HFFc6 (cell line): ENCODE results near the gene FAR1. TPM values are rescaled to one million over a fixed set of nuclear protein-coding genes. Genes with fewer than 3 reads are reported as not detected.
A peak's percentile ranks its signal among the peaks of the same experiment; 100 is the strongest.
"Not testable (repeated sequence)": the region's sequence is repeated elsewhere in the genome, so short reads cannot be mapped to it uniquely, and the experiment has no call there.

ENCODE experiments used
- DNase-seq: peaks from one replicate; pipeline ENCODE4 v3.0.0-alpha.2; 2018
- H3K27ac Mint-ChIP-seq: 2 replicates; pipeline ENCODE4 v1.8.0; 2020; ENCODE audit warnings: mild to moderate bottlenecking, mixed read lengths
- H3K27me3 Mint-ChIP-seq: 2 replicates; pipeline ENCODE4 v1.8.0; 2021; ENCODE audit warnings: mild to moderate bottlenecking, moderate library complexity, mixed read lengths; ENCODE audit not compliant: insufficient read depth
- H3K36me3 Mint-ChIP-seq: 2 replicates; pipeline ENCODE4 v1.8.0; 2021; ENCODE audit warnings: low read depth, mixed read lengths
- H3K4me1 Mint-ChIP-seq: 2 replicates; pipeline ENCODE4 v1.8.0; 2020; ENCODE audit warnings: low read depth, mixed read lengths
- H3K4me3 Mint-ChIP-seq: 2 replicates; pipeline ENCODE4 v1.8.0; 2020; ENCODE audit warnings: mild to moderate bottlenecking, moderate library complexity, mixed read lengths
- H3K9me3 Mint-ChIP-seq: 2 replicates; pipeline ENCODE4 v1.8.0; 2020; ENCODE audit warnings: mild to moderate bottlenecking, mixed read lengths
- CTCF ChIP-seq: fragments of 200-600 bp; sonication (generic); IDR thresholded peaks from 2 replicates; pipeline ENCODE4 v1.5.0; 2021; ENCODE audit warnings: antibody characterized with exemption, mild to moderate bottlenecking
- long read RNA-seq: library from polyadenylated mRNA; unstranded; transcript quantifications from one replicate; pipeline ENCODE4 v2.0.0, GENCODE V29; 2019
- total RNA-seq, 6 experiments: library from RNA; stranded (reverse); fragmentation: NEBNext Ultra II Directional; extraction: Animal tissue kit (Norgen Biotek cat#: 25700); gene quantifications; 2 replicates in 1 of 6; 3 replicates in 5 of 6; pipeline ENCODE4 v1.2.3, GENCODE V29; 2021

FAR1 gene, protein sequence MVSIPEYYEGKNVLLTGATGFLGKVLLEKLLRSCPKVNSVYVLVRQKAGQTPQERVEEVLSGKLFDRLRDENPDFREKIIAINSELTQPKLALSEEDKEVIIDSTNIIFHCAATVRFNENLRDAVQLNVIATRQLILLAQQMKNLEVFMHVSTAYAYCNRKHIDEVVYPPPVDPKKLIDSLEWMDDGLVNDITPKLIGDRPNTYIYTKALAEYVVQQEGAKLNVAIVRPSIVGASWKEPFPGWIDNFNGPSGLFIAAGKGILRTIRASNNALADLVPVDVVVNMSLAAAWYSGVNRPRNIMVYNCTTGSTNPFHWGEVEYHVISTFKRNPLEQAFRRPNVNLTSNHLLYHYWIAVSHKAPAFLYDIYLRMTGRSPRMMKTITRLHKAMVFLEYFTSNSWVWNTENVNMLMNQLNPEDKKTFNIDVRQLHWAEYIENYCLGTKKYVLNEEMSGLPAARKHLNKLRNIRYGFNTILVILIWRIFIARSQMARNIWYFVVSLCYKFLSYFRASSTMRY
- total RNA-seq = 10 to 100 TPM; 40.8 to 59.5 (median 44.2) TPM
- long read RNA-seq, full-length matches to known transcripts = 23 of 33 reads
- long read RNA-seq, partial matches to known transcripts = 4 of 33 reads
- long read RNA-seq, other reads (novel, unspliced or antisense) = 6 of 33 reads

DNA sequence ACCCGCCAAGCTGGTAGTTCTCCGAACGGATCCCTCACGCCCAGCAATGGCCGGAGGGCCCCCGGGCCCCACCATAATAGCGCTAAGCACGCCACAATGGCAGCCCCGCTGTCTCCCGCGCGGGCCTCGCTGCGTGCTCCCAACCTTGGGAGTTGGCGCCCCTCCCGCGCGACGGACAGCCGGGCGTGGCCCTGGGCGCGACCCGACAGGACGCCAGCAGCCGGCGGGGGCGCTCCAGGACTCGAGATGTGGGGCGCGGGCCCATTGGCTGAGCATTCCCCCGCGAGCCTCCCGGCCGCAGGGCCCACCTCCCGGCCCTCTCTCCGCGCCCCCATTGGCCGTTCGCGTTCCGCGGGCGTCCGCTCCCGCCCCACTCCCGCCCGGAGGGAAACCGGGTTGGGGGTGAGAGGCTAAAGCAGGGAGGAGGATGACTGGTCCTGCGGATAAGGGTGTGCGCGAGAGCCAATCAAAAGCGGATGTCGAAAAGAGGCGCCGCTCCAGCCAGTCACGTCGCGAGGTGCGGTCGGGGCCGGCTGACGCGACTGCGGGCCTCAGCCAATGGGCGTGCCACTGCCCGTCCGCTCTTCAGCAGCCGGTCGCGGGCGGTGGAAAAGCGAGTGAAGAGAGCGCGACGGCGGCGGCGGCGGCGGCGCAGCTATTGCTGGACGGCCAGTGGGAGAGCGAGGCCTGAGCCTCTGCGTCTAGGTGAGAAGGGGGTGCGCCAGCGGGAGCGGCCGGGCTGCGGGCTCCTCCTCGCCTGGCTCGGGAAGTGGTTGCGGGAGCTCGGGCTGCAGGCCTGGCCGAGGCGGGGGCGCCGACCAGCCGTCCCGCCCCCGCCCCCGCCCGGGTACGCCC, at the start of gene FAR1:
Gene FAR1, plus strand, starts transcription at position 567 of the 855 bp plus-strand sequence. CDS start 26,098 bp downstream, outside the sequence.
- DNase-seq = peak; percentile 99
- peak; percentile 80 for TF ChIP-seq CTCF
- no peaks in the 10 kb centered on the region for H3K9me3 Mint-ChIP-seq
- peaks cover 54% of the 10 kb centered on the region for H3K4me1 Mint-ChIP-seq
- peaks cover 17% of the 10 kb centered on the region for H3K36me3 Mint-ChIP-seq
- H3K4me3 Mint-ChIP-seq = peak within 1 kb of the TSS; percentile 95
- peak within 1 kb of the TSS; percentile 95 for H3K27ac Mint-ChIP-seq
- no peaks in the 10 kb centered on the region; the same call in none of the 2 replicates for H3K27me3 Mint-ChIP-seq

DNA sequence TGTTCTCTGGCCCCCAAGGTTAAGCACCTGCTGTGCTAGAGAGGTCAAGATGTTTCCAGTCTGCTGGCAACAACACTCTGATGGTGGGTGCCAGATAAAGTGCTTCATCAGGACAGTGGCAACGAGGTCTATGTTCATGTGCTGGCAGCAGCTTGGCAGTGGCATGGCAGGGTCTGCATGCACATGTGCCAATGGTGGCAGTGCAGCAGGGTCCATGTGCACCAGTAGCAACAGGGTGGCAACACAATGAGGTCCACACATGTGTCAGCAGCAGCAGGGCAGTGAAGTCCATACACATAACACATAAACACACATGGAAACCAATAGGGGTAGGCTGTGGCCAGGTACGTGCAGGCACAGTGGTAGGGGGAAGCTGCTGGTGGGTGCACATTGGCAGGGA, 48.4 kb upstream of the FAR1 start:
- H3K4me1 Mint-ChIP-seq = no peaks in the 10 kb centered on the region
- no peaks in the 10 kb centered on the region for H3K36me3 Mint-ChIP-seq
- no peak overlapping the region for H3K4me3 Mint-ChIP-seq
- DNase-seq = no peak
- no peak for TF ChIP-seq CTCF
- no peak overlapping the region for H3K27ac Mint-ChIP-seq
- no peaks in the 10 kb centered on the region for H3K27me3 Mint-ChIP-seq
- H3K9me3 Mint-ChIP-seq = peaks cover 11% of the 10 kb centered on the region

DNA sequence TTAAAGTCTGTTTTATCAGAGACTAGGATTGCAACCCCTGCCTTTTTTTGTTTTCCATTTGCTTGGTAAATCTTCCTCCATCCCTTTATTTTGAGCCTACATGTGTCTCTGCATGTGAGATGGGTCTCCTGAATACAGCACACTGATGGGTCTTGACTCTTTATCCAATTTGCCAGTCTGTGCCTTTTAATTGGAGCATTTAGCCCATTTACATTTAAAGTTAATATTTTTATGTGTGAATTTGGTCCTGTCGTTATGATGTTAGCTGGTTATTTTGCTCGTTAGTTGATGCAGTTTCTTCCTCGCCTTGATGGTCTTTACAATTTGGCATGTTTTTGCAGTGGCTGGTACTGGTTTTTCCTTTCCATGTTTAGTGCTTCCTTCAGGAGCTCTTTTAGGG, 41.6 kb upstream of the FAR1 start:
- not testable (repeated sequence) for H3K4me3 Mint-ChIP-seq, H3K27me3 Mint-ChIP-seq, H3K9me3 Mint-ChIP-seq, H3K4me1 Mint-ChIP-seq, H3K27ac Mint-ChIP-seq, DNase-seq, H3K36me3 Mint-ChIP-seq

DNA sequence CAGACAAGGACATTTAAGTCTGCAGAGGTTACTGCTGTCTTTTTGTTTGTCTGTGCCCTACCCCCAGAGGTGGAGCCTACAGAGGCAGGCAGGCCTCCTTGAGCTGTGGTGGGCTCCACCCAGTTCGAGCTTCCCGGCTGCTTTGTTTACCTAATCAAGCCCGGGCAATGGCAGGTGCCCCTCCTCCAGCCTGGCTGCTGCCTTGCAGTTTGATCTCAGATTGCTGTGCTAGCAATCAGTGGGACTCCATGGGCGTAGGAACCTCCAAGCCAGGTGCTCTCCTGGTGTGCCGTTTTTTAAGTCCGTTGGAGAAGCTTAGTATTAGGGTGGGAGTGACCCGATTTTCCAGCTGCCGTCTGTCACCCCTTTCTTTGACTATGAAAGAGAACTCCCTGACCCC, 39.8 kb upstream of the FAR1 start:
- H3K4me3 Mint-ChIP-seq, H3K27ac Mint-ChIP-seq, H3K27me3 Mint-ChIP-seq, DNase-seq, H3K36me3 Mint-ChIP-seq, H3K9me3 Mint-ChIP-seq, H3K4me1 Mint-ChIP-seq: not testable (repeated sequence)

DNA sequence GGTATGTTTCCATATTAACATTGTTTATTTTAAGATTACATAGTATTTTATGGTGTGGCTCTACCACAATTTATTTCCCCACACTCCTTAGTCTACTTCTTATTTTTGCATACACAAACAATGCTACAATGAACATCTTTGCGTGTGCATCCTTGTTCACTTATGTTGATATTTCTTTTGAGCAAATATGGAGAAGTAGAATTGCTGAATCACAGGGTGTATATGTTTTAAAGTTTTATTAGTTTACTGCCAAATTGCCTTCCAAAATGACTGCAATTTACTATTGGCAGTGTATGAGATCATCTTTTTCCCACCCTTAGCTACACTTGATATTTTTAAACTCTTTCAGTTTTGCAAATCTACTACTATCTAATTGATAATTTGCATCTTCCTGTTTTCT, 38.7 kb upstream of the FAR1 start:
- no peak overlapping the region for H3K4me3 Mint-ChIP-seq
- TF ChIP-seq CTCF = no peak
- H3K27me3 Mint-ChIP-seq = peaks cover 6% of the 10 kb centered on the region
- DNase-seq = no peak
- no peaks in the 10 kb centered on the region; the same call in 1 of the 2 replicates for H3K36me3 Mint-ChIP-seq
- no peaks in the 10 kb centered on the region for H3K4me1 Mint-ChIP-seq
- no peak overlapping the region for H3K27ac Mint-ChIP-seq
- H3K9me3 Mint-ChIP-seq = no peaks in the 10 kb centered on the region; the same call in 1 of the 2 replicates

DNA sequence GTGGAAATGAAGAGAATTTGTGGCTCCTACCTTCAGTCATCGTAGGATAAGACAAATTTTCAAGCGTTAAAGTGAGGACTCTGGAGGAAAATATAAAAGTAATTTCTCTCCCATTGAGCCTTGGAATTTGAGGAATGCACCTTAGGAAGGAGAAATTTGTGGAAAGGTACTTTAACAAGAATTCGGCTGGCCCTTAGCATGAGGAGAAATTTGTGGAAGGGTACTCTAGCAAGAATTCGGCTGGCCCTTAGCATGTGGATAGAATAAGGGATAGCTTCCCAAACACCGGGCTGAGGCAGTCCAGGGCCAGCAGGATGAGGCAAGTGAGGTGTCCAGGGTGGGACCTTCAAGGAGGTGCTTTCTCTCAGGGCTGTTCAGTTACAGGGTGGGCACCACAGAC, 33.2 kb upstream of the FAR1 start:
- Mint-ChIP-seq H3K9me3 (no peaks in the 10 kb centered on the region), H3K36me3 (no peaks in the 10 kb centered on the region), H3K27me3 (no peaks in the 10 kb centered on the region; the same call in 1 of the 2 replicates), H3K4me3 (no peak overlapping the region), H3K4me1 (no peaks in the 10 kb centered on the region), H3K27ac (no peak overlapping the region)
- no peak for TF ChIP-seq CTCF
- no peak for DNase-seq
